Kidney epithelial cell (primary cell): ENCODE measurements around the gene ARF4. TPM values are rescaled to one million over a fixed set of nuclear protein-coding genes. Genes with fewer than 3 reads are reported as not detected.
"Not testable (repeated sequence)": the region's sequence is repeated elsewhere in the genome, so short reads cannot be mapped to it uniquely, and the experiment has no call there.

Source experiments
- DNase-seq: peaks from one replicate; pipeline ENCODE4 v3.0.0-alpha.2; 2010; ENCODE audit warnings: low read depth
- H3K27me3 ChIP-seq: 2 replicates; pipeline ENCODE4 v1.6.0; 2011; ENCODE audit warnings: low read length; ENCODE audit not compliant: control insufficient read depth, insufficient read depth
- H3K36me3 ChIP-seq: 2 replicates; pipeline ENCODE4 v1.5.1; 2011; ENCODE audit warnings: low read length; ENCODE audit not compliant: control insufficient read depth, insufficient read depth
- H3K4me3 ChIP-seq: 2 replicates; pipeline ENCODE4 v1.5.1; 2011; ENCODE audit warnings: low read depth, mild to moderate bottlenecking, control low read depth, low read length
- total RNA-seq: library from RNA; depleted of rRNA; stranded (reverse); fragments of >200 nt; gene quantifications from 2 replicates; pipeline ENCODE4 v1.2.3, GENCODE V29; 2015
- TF ChIP-seq, protein P1 (sequence below): IDR thresholded peaks from 2 replicates; pipeline ENCODE4 v1.5.1; 2011; ENCODE audit warnings: mild to moderate bottlenecking, moderate library complexity, low read length, control low read depth, inconsistent platforms; ENCODE audit not compliant: insufficient read depth, poor library complexity, severe bottlenecking

The ARF4 gene
- 208 TPM in 2 replicates for total RNA-seq

DNA sequence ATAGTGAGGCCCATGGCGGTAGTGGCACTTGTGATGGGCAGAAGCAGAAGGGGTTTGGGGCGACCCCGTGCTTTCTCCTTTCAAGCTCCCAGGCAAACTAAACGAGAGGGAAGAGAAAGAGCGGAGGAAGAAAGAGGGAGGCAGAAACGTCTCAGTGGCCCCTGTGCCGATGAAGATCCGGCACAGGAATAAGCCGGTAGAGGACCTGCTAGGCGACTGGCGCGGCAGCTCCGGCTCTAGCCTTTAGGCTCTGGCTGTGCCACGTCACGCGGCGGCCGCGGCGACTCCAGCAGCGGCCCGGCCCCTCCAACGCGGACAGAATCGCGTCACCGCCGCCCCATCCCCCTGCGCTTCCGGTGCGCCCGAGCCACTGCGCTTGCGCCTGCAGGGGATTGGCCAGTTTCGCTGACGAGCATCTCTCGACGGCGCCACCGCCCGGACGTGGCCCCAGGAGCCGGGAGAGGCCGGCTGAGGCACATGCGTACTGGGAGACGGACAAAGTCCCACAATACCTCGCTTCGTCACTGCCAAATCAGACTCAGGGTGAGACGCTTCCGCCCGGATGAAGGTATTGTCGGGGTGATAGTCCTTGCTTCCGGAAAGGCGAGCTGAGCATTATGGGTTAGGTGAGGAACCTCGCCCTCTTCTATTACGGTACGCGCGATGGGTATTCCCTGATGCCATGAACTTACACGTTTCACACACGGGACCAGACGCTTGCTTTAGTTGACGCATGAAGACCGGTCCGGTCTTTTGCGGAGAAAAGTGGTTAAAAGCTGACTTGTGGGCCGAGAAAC, at the start of gene ARF4:
TSS of gene ARF4 (minus strand) at position 218 of the 797 bp plus-strand sequence. CDS start at position 14, 204 bp downstream.
- peak; percentile 98 for DNase-seq
- H3K27me3 ChIP-seq: no peaks in the 10 kb centered on the region
- H3K4me3 ChIP-seq: peak within 1 kb of the TSS; percentile 83
- H3K36me3 ChIP-seq: no peaks in the 10 kb centered on the region
- TF ChIP-seq, protein P1, sequence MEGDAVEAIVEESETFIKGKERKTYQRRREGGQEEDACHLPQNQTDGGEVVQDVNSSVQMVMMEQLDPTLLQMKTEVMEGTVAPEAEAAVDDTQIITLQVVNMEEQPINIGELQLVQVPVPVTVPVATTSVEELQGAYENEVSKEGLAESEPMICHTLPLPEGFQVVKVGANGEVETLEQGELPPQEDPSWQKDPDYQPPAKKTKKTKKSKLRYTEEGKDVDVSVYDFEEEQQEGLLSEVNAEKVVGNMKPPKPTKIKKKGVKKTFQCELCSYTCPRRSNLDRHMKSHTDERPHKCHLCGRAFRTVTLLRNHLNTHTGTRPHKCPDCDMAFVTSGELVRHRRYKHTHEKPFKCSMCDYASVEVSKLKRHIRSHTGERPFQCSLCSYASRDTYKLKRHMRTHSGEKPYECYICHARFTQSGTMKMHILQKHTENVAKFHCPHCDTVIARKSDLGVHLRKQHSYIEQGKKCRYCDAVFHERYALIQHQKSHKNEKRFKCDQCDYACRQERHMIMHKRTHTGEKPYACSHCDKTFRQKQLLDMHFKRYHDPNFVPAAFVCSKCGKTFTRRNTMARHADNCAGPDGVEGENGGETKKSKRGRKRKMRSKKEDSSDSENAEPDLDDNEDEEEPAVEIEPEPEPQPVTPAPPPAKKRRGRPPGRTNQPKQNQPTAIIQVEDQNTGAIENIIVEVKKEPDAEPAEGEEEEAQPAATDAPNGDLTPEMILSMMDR: peak; percentile 28

DNA sequence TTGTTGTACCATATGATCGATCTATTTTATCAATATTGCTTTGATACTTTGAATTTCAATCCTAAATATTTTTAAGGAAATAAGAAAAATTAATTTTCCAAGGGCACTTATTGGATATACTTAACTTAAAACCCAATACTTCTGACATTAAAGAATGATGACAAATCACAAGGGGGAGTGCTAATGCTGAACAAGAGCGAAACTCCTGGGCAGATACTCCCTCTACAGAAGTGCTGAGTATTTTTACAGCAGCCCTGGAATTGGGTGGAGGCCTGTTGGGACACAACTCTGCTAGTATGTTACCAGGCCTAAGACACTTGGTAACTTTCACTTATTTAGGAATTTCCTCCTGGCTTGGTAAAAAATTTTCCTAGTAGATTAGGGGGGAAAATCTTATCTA, 49.6 kb upstream of the ARF4 start:
- no peaks in the 10 kb centered on the region for H3K27me3 ChIP-seq
- DNase-seq: no peak
- H3K36me3 ChIP-seq: no peaks in the 10 kb centered on the region
- TF ChIP-seq, protein P1: no peak
- H3K4me3 ChIP-seq: no peak overlapping the region

DNA sequence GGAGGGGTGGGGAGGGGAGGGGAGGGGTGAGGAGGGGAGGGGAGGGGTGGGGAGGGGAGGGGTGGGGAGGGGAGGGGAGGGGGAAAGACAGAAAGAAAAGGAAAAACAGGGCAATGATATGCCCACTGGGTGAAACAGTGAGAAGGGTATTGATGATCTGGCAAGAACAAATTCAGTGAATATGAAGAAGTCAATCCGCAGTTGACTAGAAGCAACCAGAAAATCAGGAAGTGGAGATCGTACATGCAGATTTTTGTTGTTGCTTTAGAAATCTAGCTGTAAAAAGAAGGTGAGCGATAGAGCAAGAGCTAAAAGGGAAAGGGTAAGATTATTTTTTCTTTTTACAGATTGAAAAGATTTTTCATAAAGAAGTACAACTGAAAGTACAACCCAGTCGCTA, 47.6 kb upstream of the ARF4 start:
- Histone ChIP-seq H3K27me3 (no peaks in the 10 kb centered on the region), H3K4me3 (no peak overlapping the region), H3K36me3 (no peaks in the 10 kb centered on the region)
- DNase-seq: no peak
- TF ChIP-seq, protein P1: no peak

- no peaks in the 10 kb centered on the region for H3K36me3 ChIP-seq
- no peak for DNase-seq
- TF ChIP-seq, protein P1: no peak
- H3K4me3 ChIP-seq: no peak overlapping the region
- no peaks in the 10 kb centered on the region for H3K27me3 ChIP-seq
Observed at GRCh38 chr3:57637391-57637790, 40.2 kb upstream of the ARF4 start.

DNA sequence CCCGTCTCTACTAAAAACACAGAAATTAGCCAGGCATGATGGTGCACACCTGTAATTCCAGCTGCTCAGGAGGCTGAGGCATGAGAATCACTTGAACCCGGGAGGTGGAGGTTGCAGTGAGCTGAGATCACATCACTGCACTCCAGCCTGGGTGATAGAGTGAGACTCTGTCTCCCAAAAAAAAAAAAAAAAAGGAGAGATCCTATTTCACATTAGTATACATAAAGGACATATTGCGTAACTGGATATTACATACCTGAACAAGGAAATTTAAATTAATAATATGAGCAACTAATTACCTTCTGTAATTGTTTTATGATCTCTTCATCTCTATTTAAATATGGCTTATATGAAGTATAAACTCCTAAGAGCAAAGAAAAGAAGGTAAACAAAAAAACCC, 37.1 kb upstream of the ARF4 start:
- not testable (repeated sequence) for H3K4me3 ChIP-seq, DNase-seq, H3K27me3 ChIP-seq, H3K36me3 ChIP-seq

GRCh38 chr3:57627976-57628375, 30.8 kb upstream of the ARF4 start:
- no peak overlapping the region for H3K4me3 ChIP-seq
- H3K27me3 ChIP-seq: no peaks in the 10 kb centered on the region
- no peaks in the 10 kb centered on the region for H3K36me3 ChIP-seq
- no peak for DNase-seq
- TF ChIP-seq, protein P1: no peak
